ENCODE measurements around the gene GRAP2.

DNA sequence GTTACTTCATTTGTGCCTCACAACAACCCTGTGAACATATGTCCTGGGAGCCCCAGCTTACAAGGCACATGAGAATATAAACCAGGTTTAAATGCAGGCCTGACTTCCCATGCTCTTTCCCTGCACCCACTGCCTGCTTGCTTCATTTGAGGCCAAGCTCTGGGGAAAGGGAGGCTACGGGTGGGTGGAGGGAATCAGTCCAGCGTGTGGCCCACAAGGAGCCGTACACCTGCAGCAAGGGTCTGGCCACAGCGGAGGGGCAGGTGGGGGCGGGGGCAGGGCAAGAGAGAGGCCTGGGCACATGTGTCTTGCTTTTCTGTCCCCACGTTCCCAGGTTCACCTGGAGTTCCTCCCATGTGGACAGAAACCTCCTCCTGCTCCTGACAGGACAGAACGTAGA lies 120.1 kb downstream of the GRAP2 start:
- no peak for TF ChIP-seq POLR2A (IDR thresholded peaks at IDR 0.05; ENCODE audit: borderline replicate concordance, extremely low read depth, insufficient read depth, insufficient read length)
- no peak for TF ChIP-seq ZNF274 (IDR thresholded peaks at IDR 0.05; ENCODE audit: low read depth, low read length)
- TF ChIP-seq JUND (IDR thresholded peaks at IDR 0.05): no peak
- TF ChIP-seq EZH2phosphoT487 (IDR thresholded peaks at IDR 0.05; ENCODE audit: borderline replicate concordance): no peak
- TF ChIP-seq CTCF (IDR thresholded peaks at IDR 0.05 in 2 of 3, conservative IDR thresholded peaks at IDR 0.05 in 1 of 3; ENCODE audit: borderline replicate concordance in 1 of 3, insufficient read depth in 1 of 3, low read depth in 2 of 3, low read length in 2 of 3): no peak
- no peak for TF ChIP-seq YY1 (IDR thresholded peaks at IDR 0.05; ENCODE audit: extremely low read depth, insufficient replicate concordance, low read depth, low read length)
- TF ChIP-seq, protein P1, sequence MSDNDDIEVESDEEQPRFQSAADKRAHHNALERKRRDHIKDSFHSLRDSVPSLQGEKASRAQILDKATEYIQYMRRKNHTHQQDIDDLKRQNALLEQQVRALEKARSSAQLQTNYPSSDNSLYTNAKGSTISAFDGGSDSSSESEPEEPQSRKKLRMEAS (IDR thresholded peaks at IDR 0.05): no peak
- no peak for TF ChIP-seq SIN3A (IDR thresholded peaks at IDR 0.05; ENCODE audit: low read depth)
- TF ChIP-seq SP1 (IDR thresholded peaks at IDR 0.05; ENCODE audit: low read depth): no peak
